Measurements from ENCODE around the gene YWHAQ.

DNA sequence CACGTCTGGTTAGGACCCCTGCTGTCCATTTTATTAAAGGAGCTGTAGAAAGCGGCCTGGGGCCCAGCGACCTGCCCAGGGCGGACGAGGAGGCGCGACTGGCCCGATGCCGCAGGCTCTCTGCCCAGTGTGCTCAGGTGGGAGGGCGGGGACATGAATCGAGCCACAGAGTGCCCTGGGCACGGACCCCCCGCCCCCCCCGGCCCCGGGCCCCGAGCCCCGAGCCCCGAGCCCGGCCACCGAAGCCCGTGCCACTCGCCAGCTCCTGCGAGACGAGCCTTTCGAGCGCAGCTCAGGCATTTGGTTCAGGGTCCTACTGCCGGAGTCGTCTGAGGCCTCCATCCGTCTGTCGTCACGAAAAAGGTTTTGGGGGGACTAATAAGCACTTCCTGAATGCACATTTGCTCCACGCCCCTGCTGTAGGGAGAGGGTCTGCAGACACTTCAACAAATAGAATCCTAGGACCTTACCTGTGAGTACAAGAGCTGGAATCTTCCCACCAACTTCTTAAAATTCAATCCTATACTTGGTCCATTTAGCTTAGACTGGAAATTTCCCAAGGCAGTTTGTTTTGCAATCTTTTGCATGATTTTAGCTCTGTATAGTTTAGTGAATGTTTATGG lies 74.6 kb downstream of the YWHAQ start:
- no peak for TF ChIP-seq POLR2A (IDR thresholded peaks at IDR 0.05)
- TF ChIP-seq, protein P1, sequence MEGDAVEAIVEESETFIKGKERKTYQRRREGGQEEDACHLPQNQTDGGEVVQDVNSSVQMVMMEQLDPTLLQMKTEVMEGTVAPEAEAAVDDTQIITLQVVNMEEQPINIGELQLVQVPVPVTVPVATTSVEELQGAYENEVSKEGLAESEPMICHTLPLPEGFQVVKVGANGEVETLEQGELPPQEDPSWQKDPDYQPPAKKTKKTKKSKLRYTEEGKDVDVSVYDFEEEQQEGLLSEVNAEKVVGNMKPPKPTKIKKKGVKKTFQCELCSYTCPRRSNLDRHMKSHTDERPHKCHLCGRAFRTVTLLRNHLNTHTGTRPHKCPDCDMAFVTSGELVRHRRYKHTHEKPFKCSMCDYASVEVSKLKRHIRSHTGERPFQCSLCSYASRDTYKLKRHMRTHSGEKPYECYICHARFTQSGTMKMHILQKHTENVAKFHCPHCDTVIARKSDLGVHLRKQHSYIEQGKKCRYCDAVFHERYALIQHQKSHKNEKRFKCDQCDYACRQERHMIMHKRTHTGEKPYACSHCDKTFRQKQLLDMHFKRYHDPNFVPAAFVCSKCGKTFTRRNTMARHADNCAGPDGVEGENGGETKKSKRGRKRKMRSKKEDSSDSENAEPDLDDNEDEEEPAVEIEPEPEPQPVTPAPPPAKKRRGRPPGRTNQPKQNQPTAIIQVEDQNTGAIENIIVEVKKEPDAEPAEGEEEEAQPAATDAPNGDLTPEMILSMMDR (IDR thresholded peaks at IDR 0.05): no peak

Measured in breast epithelium (tissue), 3 donors.